NCI-H82 treated with DMSO at 0.1 percent for 48 hours (cell line): ENCODE results near the gene CEP20.

Source experiments
- DNase-seq: peaks from one replicate; lab custom pipeline; 2025; ENCODE audit not compliant: unreplicated experiment; lab: John Stamatoyannopoulos, UW

CEP20 gene

DNA sequence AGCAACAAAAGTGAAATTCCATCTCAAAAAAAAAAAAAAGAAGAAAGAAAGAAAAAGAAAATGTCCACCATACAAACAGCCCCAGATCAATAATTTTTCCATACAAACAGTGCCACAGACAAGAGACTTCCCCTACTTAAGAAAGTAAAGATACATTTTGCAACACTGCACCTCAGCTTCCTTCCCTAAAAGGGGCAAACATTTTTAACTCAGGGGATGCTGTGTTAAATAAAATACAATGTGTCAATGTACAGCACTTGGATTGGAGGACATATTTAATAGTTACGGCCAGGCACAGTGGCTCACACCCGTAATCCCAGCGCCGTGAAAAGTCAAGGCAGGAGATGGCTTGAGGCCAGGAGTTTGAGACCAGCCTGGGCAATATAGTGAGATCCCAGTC is 53.9 kb downstream of the CEP20 start:
- no peak for DNase-seq

DNA sequence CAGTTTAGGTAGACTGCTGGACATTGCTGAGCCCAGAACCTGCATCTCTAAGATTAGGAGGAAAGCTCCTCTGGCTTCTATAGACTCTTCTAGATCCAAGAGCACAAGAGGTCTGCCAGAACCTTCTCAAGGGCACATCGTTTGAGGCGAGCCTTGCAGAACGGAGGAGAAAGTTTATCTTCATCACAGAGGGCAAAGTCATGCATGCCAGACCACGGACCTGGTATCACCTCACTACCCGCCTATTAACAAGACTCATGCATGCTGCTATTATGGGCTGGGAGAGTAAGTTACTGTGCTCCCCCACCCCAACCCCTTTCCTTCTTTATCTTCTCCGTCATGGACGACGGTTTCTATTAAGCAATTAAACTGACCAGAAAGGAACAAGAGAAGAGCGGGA is 54.9 kb downstream of the CEP20 start:
- no peak for DNase-seq

DNA sequence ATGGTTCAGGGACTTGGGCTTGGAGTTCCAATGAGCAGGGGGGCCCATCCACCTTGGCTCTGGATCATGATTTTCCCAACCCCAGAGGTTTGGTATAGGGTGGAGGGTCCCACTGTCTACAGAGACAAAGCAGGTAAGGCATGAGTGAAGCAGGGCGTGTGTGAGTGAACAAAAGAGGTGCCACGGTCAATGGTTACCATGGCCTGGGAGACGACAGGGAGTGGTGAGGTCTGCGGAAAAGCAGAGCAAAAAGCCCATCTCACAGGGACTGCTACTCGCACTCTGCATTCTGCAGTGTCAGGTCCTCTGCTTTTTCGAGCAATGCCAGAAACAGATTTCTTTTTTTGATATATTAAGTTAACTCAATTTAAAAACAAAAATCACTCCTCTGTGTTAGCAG is 56.2 kb downstream of the CEP20 start:
- no peak for DNase-seq

DNA sequence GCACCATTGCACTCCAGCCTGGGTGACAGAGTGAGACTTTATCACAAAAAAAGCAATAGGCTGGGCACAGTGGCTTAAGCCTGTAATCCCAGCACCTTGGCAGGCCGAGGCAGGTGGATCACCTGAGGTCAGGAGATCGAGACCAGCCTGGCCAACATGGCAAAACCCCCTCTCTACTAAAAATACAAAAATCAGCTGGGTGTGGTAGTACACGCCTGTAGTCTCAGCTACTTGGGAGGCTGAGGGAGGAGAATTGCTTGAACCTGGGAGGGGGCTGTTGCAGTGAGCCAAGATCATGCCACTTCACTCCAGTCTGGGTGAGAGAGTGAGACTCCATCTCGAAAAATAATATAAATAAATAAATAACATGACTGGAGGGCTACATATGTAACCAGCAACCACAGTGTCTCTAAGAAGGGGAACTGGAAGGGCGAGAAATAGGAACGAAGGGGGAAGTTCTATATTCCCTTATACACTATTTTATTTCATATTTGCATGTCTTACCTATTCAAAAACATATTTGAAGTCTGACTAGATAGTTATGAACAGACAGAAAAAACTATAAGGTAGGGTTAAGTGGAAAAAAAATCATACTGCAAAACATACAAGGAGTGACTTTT is 57.5 kb downstream of the CEP20 start:
- DNase-seq = no peak

DNA sequence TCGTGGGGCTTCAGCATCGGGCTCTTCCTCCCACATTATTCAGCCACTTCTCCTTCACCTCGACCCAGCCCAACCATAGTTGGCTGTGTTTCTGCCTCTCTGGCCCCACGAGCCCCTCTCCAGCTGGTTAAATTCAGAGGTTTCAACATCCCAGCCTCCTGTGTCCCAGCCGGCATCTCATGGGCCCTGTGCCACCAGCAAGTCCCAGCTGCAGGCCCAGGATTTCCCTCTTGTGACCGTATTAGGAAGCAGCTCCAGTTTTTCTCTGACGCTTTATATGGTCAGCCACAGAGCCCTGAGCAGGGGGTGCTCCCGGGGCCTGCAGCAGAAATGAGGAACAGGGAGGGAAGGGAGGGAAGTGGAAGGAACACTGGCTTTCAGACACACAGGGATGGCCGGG is 58.9 kb downstream of the CEP20 start:
- no peak for DNase-seq

DNA sequence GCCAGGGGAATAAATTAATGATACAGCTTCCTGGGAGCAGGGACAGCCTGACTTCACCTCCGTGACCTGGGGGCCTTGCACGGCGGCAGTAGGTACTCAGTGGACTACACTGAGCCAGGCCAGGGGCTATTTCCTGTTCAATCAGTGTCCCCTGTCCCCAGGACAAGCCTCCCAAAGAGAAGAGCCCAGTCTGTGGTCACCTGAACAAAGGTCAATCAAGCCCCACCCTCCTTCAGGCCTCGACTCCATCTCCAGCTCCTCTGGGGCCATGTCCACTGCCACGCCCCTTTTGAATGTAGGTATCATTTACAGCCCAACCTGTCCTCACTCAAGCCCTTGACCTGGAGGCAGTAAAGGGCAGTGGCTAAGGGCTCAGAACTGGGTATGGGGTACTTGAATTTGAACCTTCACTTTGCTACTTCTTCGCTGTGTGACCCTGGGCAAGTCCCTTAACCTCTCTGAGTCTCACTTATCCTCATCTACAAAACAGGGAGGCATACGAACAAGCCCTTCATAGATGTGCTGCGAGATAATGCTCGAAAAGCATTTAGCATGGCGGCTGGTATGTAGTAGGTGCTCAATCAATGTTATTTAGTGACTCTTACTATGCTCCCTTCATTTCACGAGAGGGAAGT is 60.6 kb downstream of the CEP20 start:
- DNase-seq = no peak

DNA sequence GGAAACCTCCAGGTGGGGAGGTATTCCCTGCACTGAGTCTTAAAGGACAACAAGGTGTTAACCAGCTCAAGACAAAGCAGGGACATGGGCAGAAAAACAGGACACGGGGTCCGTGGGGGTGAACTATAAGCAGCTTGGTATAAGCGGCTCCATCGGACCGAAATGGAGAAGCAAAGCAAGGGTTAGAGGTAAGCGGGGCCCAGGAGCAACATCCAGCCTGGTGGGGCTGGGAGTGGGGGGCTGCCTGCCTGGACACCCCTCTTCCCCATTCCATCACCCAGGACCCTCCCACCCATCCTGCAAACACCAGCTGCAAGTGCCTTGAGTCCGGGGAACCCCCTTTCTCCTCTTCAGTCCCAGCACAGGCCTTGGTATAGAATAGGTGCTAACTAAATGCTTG is 61.1 kb downstream of the CEP20 start:
- DNase-seq = no peak

DNA sequence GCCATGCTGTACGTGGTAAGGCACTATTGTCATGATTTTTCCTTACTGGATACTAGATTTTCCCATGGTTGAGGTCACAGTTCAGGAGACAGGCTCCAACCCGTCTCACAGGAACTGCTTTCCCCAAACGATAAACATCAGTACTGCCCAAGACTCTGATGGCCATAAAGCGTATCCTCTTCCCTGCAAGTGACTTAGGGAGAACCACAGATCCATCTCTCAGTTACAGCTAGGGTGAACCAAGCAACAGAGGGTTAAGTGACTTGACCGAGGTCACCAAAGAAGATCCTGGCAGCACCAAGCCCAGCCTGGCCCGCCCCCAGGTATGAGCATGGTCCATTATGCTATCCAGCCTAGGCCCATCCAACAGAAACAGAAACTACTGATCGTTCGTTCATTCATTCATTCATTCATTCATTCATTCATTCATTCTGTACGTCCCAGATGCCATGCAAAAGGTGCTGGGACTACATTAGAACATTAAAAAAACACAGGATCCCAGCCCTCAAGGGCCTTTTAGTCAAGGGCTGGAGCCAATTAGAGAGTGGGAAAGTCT is 62.6 kb downstream of the CEP20 start:
- no peak for DNase-seq

DNA sequence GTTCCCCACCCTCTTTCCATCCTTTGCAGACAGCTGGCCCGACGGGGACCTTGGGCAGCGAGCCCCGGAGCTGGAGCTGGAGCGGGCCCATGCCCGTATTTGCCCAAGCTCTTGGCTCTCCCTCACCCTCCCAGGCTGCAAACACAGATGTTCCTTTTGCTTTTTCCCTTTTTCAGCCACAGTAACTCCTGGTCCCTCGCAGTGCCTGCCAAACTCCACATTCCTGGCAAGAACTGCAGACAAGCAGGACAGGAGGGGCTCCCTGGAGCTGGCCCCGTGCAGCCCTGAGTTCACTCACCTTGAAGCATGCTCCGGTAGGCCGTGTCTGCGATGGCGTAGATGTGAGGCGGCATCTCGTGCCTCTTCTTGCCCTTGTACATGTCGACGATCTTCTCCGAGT is 65.4 kb downstream of the CEP20 start:
- DNase-seq = no peak

DNA sequence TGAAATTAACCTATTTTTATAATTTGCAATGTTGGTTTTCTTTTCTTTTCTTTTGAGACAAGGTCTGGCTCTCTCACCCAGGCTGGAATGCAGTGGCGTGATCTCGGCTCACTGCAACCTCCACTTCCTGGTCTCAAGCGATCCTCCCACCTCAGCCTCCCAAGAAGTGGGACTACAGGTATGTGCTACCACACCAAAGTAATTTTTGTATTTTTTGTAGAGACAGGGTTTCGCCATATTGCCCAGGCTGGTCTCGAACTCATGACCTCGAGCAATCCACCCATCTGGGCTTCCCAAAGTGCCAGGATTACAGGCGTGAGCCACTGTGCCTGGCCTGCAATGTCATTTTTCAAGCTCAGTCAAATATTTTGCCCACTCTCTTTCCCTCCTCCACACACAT is 67.6 kb downstream of the CEP20 start:
- DNase-seq = no peak

DNA sequence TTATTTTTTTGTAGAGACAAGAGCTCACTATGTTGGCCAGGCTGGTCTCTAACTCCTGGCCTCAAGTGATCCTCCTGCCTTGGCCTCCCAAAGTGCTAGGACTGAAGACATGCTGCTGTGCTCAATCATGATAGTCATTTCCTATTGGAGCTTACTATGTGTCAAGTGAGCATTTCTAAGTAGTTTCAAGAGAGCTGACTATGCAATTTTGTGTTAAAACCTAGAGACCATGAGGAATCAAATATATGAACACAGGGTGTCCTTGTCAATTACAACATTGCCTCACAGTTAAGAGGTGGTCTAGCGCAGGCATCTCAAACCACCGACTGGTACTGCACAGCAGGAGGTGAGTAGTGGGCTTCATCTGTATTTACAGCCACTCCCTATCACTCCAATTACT is 69.4 kb downstream of the CEP20 start:
- no peak for DNase-seq

DNA sequence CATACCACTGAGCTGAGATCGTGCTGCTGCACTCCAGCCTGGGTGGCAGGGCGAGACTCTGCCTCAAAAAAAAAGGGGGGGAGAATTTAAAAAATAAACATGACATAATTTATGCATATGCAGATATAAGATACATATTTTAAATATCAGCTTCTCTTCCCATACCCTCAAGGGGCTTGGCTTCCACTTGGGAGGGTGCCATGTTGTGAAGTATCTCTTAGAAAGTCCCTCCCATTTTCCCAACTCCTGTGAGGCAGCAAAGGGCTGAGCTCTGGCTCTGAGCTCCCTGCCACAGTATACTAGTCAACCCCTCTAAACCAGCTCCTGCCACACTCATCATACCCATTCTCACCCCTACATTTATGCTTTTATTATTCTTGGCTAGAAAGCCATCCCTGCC is 71.0 kb downstream of the CEP20 start:
- DNase-seq = no peak

DNA sequence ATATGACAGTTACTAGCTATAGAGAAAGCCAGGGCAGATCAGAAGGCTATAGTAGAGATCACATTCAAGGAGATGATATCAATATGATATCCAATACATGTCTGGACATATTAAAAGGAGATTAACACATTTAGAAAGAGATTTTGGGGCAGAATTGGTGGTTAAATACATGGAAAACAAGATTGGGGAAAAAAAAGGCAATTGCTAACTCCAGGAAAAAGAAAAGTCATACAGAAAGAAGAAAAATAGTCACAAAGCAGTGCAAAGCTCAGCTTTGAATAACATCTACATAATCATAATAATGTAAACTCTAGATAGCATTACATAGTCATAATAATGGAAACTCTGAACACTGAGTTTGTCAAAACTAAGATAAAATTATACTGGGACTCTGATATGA is 72.2 kb downstream of the CEP20 start:
- DNase-seq = no peak
